HPDE6-E6E7 (cell line): ENCODE results near the gene ALCAM.
"Not testable (repeated sequence)": the region's sequence is repeated elsewhere in the genome, so short reads cannot be mapped to it uniquely, and the experiment has no call there.

Experiments used
- DNase-seq: peaks from one replicate; pipeline ENCODE4 v3.0.0; 2011; ENCODE audit warnings: missing footprints; ENCODE audit errors: extremely low spot score

ALCAM gene

DNA sequence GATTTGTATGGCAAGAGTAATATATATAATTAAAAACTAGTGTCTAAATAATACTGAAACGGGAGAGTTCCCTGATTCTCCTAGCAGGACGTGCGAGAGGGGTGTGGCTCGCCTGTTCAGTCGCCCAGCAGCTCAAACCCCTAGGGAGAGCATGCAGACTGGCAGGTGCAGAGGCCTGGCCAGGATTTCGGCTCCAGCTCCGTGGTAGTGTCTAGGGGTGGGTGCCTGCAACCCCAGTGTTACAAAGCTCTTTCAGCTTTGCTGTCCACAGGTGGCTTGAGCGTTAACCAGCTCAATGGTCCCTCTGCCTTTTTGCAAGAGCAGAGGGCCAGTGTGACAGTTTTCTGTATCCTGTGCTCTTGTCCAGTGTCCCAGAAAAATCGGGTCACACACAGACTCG lies 226.6 kb downstream of the ALCAM start:
- DNase-seq, result no peak

DNA sequence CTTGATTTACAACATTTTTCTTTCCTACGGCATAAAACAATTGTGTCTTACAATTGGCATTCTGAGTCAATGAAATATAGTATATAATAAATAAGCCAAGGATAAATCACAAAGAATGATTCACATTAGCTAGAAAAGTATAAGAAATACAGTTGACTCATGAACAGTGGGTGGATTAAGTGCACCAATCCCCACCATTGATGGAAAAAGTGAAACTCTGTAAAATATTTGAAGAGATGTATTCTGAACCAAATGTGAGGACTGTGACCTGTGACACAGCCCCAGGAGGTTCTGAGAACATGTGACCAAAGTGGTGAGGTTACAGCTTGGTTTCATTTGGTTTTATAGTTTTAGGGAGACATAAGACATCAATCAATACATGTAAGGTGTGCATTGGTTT lies 227.5 kb downstream of the ALCAM start:
- DNase-seq, result peak; percentile 27

DNA sequence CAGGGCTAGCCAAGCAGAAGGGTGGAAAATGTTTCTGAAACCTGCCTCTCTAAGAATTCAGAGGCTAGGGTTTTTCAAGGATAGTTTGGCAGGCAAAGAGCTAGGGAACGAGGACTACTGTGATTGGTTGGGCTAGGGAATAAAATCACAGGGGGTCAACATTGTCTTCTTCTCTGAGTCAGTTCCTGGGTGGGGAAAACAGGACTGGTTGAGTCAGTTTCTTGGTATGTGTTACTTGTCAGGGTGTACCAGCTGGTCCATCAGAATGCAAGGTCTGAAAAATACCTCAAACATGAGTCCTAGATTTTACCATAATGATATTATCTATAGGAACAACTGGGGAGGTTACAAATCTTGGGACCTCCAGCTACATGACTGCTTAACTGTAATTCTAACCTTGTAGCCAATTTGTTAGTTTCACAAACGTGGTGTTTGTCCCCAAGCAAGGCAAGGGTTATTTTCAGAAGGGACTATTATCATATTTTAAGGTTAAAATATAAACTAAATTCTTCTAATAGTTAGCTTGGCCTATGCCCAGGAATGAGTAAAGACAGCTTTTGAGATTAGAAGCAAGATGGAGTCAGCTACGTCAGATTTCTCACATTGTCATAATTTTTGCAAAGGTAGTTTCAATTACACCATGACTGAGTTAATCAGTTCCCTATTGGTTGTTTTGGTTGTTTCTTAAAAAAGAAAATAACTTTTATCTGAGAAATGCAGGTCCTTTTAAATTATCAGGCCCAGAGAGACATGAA lies 231.5 kb downstream of the ALCAM start:
- DNase-seq, result peak; percentile 40

DNA sequence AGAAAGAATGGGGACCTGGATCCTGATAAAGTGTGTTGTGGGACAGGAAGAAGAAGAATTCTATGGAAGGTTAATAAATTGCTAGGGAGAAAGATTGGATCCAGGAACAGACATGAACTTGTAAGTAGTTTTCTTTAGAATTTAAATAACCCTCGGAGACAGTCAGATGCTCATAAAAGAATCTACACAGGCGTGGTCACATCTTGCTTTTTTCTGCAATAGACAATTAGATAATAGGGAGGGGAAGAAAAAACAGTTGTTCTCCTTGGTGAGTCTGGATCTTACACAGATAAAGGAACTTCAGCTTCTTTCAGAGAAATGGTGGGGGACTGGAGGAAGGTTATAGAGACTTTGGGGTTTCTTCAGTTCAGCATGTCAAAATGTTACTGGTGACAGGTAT lies 232.6 kb downstream of the ALCAM start:
- no peak for DNase-seq

DNA sequence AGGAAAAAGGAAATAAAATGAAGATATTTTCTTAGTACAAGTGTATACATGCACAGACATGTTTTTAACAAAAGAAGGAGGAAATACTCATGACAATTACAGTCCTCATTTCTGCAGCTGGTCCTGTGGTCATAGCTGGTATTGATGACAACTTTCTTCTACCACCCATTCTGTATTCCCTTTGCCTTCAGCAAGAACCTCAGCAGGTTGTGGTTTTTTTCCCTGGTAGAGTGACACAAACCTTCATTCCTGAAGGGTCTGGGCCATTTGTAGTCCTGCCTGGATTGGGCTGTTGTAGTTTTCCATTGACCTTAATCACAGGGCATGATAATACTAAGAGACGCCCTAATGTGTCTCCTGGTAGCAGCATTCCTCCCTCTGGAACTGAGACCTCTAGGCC lies 235.0 kb downstream of the ALCAM start:
- not testable (repeated sequence) for DNase-seq

DNA sequence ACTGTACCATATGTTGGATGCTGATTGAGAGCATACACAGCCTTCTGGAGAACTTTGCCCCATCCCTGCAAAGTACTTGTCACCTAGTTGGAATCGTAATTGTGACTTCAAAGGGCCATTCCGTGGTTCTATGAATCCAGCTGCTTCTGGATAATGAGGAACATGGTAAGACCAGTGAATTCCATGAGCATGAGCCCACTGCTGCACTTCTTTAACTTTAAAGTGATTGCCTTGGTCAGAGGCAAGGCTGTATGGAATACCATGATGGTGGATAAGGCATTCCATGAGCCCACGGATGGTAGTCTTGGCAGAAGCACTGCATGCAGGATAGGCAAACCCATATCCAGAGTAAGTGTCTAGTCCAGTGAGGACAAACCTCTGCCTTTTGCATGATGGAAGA lies 235.6 kb downstream of the ALCAM start:
- not testable (repeated sequence) for DNase-seq

DNA sequence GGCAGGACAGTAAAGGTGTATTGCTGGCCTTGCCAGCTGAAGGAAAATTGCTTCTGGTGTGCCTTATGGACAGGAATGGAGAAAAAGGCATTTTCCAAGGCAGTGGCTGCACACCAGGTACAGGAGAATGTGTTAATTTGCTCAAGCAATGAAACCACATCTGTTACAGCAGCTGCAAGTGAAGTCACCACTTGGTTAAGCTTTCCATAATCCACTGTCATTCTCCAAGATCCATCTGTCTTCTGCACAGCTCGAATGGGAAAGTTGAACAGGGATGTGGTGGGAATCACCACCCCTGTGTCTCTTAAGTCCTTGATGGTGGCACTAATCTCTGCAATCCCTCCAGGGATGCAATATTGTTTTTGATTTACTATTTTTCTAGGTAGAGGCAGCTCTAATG lies 236.8 kb downstream of the ALCAM start:
- not testable (repeated sequence) for DNase-seq

DNA sequence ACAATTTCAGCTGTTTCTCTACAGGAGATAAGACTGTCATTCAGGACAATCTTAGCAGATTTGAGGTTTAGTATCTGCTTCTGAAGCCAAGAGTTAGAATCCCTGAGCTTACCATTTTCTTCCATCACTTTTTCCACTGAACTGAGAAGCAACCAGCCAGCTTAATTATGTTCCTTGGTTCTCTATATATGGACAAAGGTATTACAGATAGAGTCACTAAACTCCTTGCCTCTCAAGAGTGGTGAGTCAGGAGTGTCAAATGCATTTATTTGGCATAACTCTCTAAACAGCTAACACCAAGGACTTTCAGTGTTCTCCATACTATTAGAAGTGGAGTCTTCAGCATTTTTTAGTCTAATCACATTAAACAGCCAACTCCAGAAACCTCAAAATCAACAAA lies 239.3 kb downstream of the ALCAM start:
- no peak for DNase-seq

DNA sequence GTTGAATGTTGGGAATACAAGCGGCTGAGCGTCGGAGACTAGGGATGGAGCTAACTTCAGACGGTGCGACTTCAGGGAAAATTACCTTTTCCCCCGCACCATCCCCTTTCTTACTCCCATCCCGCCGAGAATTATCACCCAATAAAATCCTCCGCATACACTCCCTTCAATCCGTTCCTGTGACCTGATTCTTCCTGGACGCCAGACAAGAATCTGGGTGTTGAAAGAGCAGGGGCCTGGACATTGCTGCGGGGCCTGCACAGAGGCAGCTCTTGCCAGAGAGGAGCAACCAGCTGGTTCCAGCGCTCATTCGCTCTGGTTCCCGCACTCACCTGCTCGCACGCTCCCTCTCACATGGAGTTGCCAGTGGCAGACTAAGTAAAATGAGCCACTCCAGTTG lies 241.9 kb downstream of the ALCAM start:
- no peak for DNase-seq

DNA sequence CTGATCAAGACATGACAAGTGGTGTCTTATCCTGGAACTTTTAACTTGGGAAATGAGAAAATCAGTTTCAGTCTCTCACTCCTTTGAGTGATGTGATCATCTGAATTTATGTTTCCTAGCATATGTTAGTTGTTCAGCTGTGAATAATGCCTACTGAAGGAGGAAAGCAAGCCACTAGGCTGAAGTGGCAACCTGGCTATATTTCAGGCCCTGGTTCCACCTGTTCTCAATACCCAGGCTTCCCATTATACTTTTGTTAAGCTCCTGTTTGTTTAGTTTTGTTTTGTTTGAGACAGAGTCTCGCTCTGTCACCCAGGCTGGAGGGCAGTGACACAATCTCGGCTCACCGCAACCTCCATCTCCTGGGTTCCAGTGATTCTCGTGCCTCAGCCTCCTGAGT lies 243.8 kb downstream of the ALCAM start:
- no peak for DNase-seq

DNA sequence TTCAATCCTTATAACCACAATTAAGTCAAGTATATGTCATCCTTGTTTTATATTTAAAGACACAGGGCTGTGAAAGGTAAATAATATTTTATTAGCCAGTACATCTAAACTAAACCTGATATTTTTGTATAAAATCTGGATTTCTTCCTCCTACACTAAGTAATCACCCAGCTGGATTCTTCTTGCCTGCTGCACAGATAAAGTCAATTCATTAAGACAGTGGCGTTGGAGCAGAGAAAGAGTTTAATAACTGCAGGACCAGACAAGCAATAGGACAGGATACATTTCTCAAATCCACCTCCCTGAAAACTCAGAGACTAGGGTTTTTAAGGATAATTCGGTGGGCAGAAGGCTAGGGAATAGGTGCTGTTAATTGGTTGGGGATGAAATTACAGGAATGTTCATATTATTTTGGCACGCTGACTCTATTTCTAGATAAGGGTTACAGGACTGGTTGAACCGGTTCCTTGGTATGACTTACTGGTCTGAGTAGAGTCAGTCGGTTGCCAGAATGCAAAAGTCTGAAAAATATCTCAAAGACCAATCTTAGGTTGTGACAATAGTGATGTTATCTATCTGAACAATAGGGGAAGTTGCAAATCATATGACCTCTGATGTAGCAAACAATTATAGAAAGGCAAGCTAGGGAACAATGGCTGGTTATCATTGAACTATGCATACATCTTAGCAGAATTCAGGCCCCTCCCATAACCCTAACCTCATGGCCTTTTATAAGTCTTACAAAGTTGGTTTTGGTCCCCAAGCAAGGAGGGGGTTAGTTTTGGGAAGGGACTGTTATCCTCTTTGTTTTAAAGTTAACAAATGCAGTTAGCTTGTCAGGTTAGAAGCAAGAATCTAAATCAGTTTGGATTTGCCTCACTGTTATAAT lies 244.8 kb downstream of the ALCAM start:
- DNase-seq, result peak; percentile 43

DNA sequence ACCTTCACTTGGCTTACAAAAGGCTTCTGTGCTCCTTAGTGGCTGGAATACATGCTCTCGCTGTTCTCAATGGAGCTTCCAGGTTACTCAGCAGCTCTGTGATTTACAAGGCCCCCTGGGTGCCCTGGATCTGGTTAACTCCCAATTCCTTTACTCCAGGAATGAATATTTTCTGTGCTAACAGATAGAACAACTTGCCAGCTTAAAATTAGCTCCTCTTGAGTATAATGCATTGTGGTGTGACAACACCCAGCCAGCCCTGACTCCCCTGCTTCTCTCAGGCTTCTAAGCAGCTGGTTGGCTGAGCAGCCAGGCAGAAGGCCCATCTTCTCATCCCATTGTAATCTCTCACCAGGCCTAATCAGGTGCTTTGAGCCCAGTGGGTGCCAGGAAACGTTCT lies 246.4 kb downstream of the ALCAM start:
- DNase-seq, result no peak

DNA sequence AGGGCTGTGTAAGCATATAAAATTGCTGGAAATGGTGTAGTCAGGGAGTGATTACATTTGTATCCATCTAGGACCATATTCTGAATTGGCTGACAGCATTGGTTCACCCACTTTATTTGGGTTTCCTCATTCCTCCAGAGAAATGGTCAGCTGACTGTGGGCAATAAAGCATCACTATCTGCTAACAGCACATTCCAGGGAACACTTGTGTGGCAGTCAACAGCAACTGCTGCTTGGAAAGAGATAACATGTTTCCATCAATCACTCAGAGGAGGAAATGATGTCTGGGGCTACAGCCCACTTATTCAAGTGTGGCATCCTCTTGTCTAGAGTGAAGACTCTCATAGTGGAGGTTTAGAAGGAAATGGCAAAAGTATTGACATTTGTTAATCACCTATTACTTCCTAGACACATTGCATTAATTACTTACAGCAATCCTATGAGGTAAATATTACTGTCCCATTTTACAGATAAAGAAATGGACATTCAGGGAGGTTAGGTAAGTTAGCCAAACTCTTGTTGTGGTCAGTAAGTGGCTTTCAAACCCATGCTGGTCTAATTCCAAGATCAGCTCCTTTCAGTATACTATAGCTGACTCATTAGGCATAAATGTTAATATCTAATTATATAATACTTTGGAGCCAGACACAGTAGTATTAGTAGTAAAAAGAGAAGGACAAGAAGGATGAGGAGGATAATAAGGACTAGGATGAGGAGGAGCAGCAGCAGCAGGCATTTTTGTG lies 247.8 kb downstream of the ALCAM start:
- DNase-seq, result no peak

DNA sequence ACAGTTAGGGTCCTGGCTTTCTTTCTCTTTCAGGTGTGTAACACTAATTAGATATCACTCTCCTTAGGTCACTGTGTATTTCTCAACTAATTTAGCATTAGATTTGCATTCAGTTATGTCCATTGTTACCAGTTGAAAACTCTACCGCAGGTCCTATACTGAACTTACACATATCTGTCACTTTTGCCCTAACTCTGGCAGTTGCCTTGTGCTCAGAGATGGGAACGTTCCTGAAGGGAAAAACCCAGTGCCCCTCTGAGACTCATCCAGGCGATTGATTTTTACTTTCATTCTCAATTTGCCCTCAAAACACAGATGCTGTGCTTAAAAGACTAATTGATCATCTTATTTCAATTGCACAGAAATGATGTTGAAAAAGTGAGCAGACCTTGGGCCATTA lies 249.1 kb downstream of the ALCAM start:
- no peak for DNase-seq

DNA sequence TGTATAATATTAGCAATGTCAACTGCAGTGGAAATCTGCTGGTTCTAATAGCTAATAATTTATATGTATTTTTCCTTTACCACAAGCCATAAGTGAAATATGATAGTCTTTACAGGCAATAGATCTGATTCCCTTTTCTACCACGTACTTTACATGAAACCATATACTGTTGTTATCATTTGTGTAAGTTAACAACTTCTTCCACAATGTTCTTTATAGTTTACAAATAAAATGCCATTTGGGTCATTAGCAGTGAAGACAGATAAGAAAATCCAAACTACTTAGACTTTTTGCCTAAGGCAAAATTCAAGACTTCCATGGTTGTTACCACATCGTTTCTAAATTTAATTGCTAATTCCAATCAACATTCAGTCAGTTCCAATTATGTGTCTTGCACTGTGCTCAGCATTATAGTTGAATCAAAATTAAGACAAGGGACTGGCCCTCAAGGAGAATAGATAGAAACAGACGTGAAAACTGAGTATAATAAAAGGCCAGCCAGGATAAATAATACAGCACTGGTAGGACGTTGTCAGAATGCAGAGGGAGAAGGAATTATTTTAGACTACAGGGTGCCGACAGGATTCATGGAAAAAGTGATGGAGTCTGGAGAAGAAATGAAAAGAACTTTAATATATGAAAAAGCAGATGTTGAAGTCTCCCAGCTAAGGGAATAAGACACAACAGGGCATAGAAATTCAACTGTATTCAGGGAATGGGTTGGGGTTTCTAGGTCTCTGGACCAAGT lies 249.8 kb downstream of the ALCAM start:
- no peak for DNase-seq

DNA sequence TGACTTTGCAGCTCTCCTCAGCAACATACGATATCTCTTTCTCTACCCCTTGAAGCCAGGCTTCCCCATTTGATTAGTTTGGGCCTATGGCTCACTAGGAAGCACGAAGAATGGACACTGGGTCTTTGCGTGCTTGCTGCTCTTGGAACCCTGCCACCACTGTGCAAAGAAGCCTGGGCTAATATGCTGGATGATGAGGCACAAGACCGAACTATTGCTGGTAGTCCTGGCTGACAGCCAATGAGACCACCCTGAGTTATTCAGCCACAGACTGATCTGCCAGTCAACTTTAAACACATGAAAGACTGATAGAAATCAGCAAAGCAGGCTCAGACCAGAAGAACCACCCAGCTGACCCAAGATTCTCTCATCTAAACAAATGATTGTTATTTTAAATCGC lies 251.8 kb downstream of the ALCAM start:
- no peak for DNase-seq

DNA sequence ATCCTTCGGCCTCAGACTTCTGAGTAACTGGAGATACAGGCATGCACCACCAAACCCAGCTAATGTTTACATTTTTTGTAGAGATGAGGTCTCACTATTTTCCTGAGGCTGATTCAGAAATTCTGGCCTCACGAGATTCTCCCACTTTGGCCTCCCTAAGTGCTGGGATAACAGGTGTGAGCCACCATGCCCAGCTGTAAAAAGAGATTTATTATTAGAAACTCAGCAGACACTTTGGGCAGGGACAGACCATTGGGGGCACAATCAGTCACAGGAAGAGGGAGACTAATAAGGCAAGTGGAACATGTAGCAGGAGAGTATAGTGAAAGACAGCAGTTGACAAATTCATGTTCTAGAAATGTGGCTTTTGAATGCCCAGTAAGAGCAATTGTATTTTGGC lies 252.9 kb downstream of the ALCAM start:
- DNase-seq, result no peak

DNA sequence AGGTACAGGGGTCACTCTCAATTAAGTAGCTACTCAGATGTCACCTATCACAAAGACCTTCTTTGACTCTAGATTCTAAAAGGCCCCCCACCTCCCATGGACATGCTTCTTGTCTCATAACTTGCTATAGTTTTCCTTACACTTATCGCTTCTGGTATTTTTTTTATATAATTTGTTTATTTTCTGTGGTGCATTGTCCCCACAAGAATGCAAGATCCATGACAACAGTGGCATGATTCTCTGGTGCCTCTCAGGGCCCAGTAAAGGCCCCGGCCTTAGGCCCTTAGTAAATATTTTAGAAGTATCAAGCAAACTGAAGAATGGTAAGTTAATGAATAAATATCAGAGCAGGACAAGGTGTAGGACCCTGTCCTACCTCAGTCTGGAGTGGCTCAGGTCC lies 253.5 kb downstream of the ALCAM start:
- DNase-seq, result no peak

DNA sequence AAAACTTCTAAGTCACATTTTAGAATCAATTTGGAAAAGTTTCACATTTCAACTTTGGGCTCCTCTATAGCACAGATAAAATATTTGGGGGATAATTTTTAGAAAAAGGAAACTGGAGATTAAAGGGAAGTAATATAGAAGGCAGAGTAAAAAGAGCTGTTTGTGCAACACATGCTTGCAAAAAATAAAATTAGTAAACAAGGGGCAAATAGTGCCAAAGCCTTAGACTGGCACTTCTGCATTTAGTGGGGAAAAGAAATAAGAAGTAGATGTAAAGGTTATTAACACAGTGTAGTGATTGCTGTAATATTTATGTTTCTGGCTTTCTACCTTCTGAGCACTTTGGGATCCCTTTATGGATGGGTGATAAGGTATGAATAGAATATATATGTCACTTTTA lies 255.5 kb downstream of the ALCAM start:
- no peak for DNase-seq
